SU-DHL-6 (cell line): ENCODE results near the gene FKBP2.

Experiments used
- CTCF ChIP-seq: fragments of 200-600 bp; sonication (generic); IDR thresholded peaks from one replicate; pipeline ENCODE4 v1.5.1; 2017; ENCODE audit warnings: antibody characterized with exemption, mild to moderate bottlenecking, low read length, moderate library complexity; ENCODE audit not compliant: insufficient read depth, poor library complexity, severe bottlenecking
- EZH2phosphoT487 ChIP-seq: fragments of 200-600 bp; sonication (generic), shearing (Covaris generic); conservative IDR thresholded peaks from 2 replicates; pipeline ENCODE4 v1.6.1; 2018; ENCODE audit warnings: mild to moderate bottlenecking, antibody characterized with exemption, low read length, moderate library complexity, mixed read lengths

GRCh38 chr11:64264371-64264852 lies 23.5 kb downstream of the FKBP2 start:
- TF ChIP-seq CTCF (no peak), EZH2phosphoT487 (no peak)
